K562 (cell line): ENCODE results near the gene VPS37D. TPM values are rescaled to one million over a fixed set of nuclear protein-coding genes. Genes with fewer than 3 reads are reported as not detected.

Experiments
- CREBBP ChIP-seq: IDR thresholded peaks from one replicate; pipeline ENCODE4 v1.6.1; 2012; ENCODE audit warnings: low read depth, mild to moderate bottlenecking, control low read depth, inconsistent platforms, low read length
- E2F3 ChIP-seq: fragments of 250-450 bp; sonication (Bioruptor Pico); IDR thresholded peaks from 2 replicates; pipeline ENCODE4 v1.4.0; 2020; ENCODE audit warnings: mild to moderate bottlenecking
- HNRNPLL ChIP-seq: fragments of 200-400 bp; formaldehyde crosslinking; IDR thresholded peaks from 2 replicates; pipeline ENCODE4 v1.6.1; 2017; ENCODE audit warnings: low read length, low read depth, mild to moderate bottlenecking; ENCODE audit not compliant: poor library complexity, severe bottlenecking
- ILK ChIP-seq: fragments of 450-650 bp; IDR thresholded peaks from 2 replicates; pipeline ENCODE4 v1.6.1; 2016; ENCODE audit warnings: missing genetic modification characterization, low read depth, mild to moderate bottlenecking, missing compliant biosample characterization, moderate library complexity, borderline replicate concordance
- KAT2B ChIP-seq: IDR thresholded peaks from one replicate; pipeline ENCODE4 v1.6.1; 2012; ENCODE audit warnings: low read depth, mild to moderate bottlenecking, control low read depth, inconsistent platforms, low read length, moderate library complexity
- LCOR ChIP-seq: sonication (generic); formaldehyde crosslinking; IDR thresholded peaks from 2 replicates; pipeline ENCODE4 v1.8.0; 2022; ENCODE audit warnings: mild to moderate bottlenecking, missing genetic modification reagents
- MTA2 ChIP-seq: fragments of 450-650 bp; IDR thresholded peaks from 2 replicates; pipeline ENCODE4 v1.6.1; 2016; ENCODE audit warnings: low read depth
- NEUROD1 ChIP-seq: fragments of 150-350 bp; IDR thresholded peaks from 2 replicates; pipeline ENCODE4 v1.6.1; 2014; ENCODE audit warnings: borderline replicate concordance, low read length, low read depth; ENCODE audit not compliant: partially characterized antibody
- REST ChIP-seq, 2 experiments: fragments of 450-650 bp; formaldehyde crosslinking in 1 of 2; IDR thresholded peaks; 2 replicates each; pipeline versions ENCODE4 v1.4.0 to v1.6.1; 2014 to 2020; ENCODE audit warnings: mild to moderate bottlenecking in 2 of 2, borderline replicate concordance in 1 of 2, low read depth in 1 of 2
- SNRNP70 ChIP-seq: fragments of 200-400 bp; formaldehyde crosslinking; optimal IDR thresholded peaks from 2 replicates; pipeline ENCODE3; 2017; ENCODE audit warnings: low read depth, low read length
- TAF9B ChIP-seq: fragments of 450-650 bp; IDR thresholded peaks from 2 replicates; pipeline ENCODE4 v1.6.1; 2018; ENCODE audit warnings: mild to moderate bottlenecking; ENCODE audit not compliant: partially characterized antibody
- VEZF1 ChIP-seq: fragments of 200-800 bp; sonication (Bioruptor generic); IDR thresholded peaks from 2 replicates; pipeline ENCODE4 v1.6.1; 2017; ENCODE audit warnings: missing genetic modification characterization, missing compliant biosample characterization
- ZFP1 ChIP-seq: fragments of 450-650 bp; formaldehyde crosslinking; IDR thresholded peaks from 2 replicates; pipeline ENCODE4 v1.4.0; 2020; ENCODE audit warnings: mild to moderate bottlenecking, mixed read lengths
- ZNF217 ChIP-seq: sonication (generic); formaldehyde crosslinking; IDR thresholded peaks from 2 replicates; pipeline ENCODE4 v1.8.0; 2022; ENCODE audit warnings: mild to moderate bottlenecking, missing genetic modification reagents
- ZNF282 ChIP-seq: sonication (generic); formaldehyde crosslinking; IDR thresholded peaks from 2 replicates; pipeline ENCODE4 v1.8.1; 2023; ENCODE audit warnings: missing genetic modification reagents
- ZNF77 ChIP-seq: fragments of 250-450 bp; sonication (Bioruptor Pico); IDR thresholded peaks from 2 replicates; pipeline ENCODE4 v1.5.0; 2020
- polyA plus RNA-seq, 8 experiments: library from polyadenylated mRNA; depleted of rRNA in 4 of 8; stranded (reverse) in 5 of 8; unstranded in 3 of 8; fragments of >200 nt; fragmentation: Nextera tagmentation in 2 of 8; fragmentation: Illumina TruSeq in 1 of 8; extraction: Ambion mirVana in 2 of 8; extraction: Trizol in 1 of 8; gene quantifications; 2 replicates each; pipeline versions ENCODE4 v1.2.1 to v1.2.3, GENCODE V29; 2011 to 2014; ENCODE audit warnings: inconsistent platforms in 1 of 8, missing spikeins in 1 of 8
- total RNA-seq, 7 experiments: library from RNA; depleted of rRNA in 6 of 7; stranded (reverse); fragments of >200 nt in 6 of 7; fragmentation: Illumina TruSeq in 2 of 7; extraction: Trizol in 2 of 7; gene quantifications; 2 replicates each; pipeline versions ENCODE4 v1.2.1 to v1.2.3, GENCODE V29; 2011 to 2021; ENCODE audit warnings: low replicate concordance in 1 of 7

The VPS37D gene
- total and polyA plus RNA-seq, 9 of the 15 experiments (the other 6 are each of a cell fraction or from before 2014, with no cell fraction given): 0.25 to 2.3 (median 1.0) TPM; not detected in 3

- TF ChIP-seq REST (IDR thresholded peaks at IDR 0.05; ENCODE audit: borderline replicate concordance) (no peak), REST (CRISPR knock-in tag; IDR thresholded peaks at IDR 0.05; ENCODE audit: low read depth) (no peak), HNRNPLL (peak; percentile 10), ZNF77 (CRISPR knock-in tag) (no peak), E2F3 (CRISPR knock-in tag) (no peak), NEUROD1 (no peak), MTA2 (no peak), ZFP1 (CRISPR knock-in tag) (no peak), VEZF1 (CRISPR knock-in tag) (peak; percentile 86), CREBBP (no peak), ILK (no peak), KAT2B (no peak), ZNF282 (CRISPR knock-in tag) (no peak), ZNF217 (CRISPR knock-in tag) (no peak), TAF9B (no peak), SNRNP70 (no peak), LCOR (CRISPR knock-in tag) (0 out of 2 replicates have a peak, but pooled peaks have one; percentile 49)
Observed at GRCh38 chr7:73718905-73719805, 51.5 kb downstream of the VPS37D start, which contains the start of gene STX1A (continued).
